CD4-positive, alpha-beta memory T cell (primary cell): ENCODE measurements around the gene CAMKMT. TPM values are rescaled to one million over a fixed set of nuclear protein-coding genes. Genes with fewer than 3 reads are reported as not detected.

Experiments used
- CTCF ChIA-PET: fragments of 350-600 bp; sonication (Branson Sonifier 250); formaldehyde crosslinking; loops from one replicate; lab custom pipeline; 2021; ENCODE audit warnings: inconsistent platforms; ENCODE audit not compliant: partially characterized antibody; lab: Charles Lee
- POLR2A ChIA-PET: fragments of 350-600 bp; sonication (Branson Sonifier 250); formaldehyde crosslinking; loops from one replicate; lab custom pipeline; 2021; ENCODE audit not compliant: partially characterized antibody; lab: Charles Lee
- DNase-seq, 5 donors: peaks; one replicate each; pipeline versions ENCODE4 v3.0.0 to v3.0.0-alpha.2; 2020 to 2022; ENCODE audit warnings: mixed read lengths in 1 of 5
- H3K27ac ChIP-seq: one replicate; pipeline ENCODE4 v1.7.0; 2013; ENCODE audit warnings: low read depth, low read length
- H3K27me3 ChIP-seq: 2 replicates; pipeline ENCODE4 v1.7.0; 2013; ENCODE audit warnings: mild to moderate bottlenecking, low read length, moderate library complexity; ENCODE audit not compliant: insufficient read depth
- H3K36me3 ChIP-seq: 2 replicates; pipeline ENCODE4 v1.7.0; 2013; ENCODE audit warnings: mild to moderate bottlenecking, low read length, moderate library complexity; ENCODE audit not compliant: insufficient read depth
- H3K4me1 ChIP-seq: 2 replicates; pipeline ENCODE4 v1.7.0; 2013; ENCODE audit warnings: mild to moderate bottlenecking, low read length, moderate library complexity; ENCODE audit not compliant: insufficient read depth
- H3K4me3 ChIP-seq, 2 donors: one replicate each; pipeline ENCODE4 v1.7.0; 2013; ENCODE audit warnings: low read length in 2 of 2, mild to moderate bottlenecking in 1 of 2
- H3K9me3 ChIP-seq, 2 donors: one replicate each; pipeline ENCODE4 v1.7.0; 2013; ENCODE audit warnings: low read length in 2 of 2, control low read depth in 1 of 2; ENCODE audit not compliant: control insufficient read depth in 1 of 2
- H3K27ac Mint-ChIP-seq, 7 donors: one replicate each; pipeline ENCODE4 v1.8.0; 2020 to 2021; ENCODE audit warnings: mixed read lengths in 7 of 7, mild to moderate bottlenecking in 6 of 7, inconsistent platforms in 3 of 7, moderate library complexity in 3 of 7
- H3K27me3 Mint-ChIP-seq, 2 donors: one replicate each; pipeline ENCODE4 v1.8.0; 2020 to 2021; ENCODE audit warnings: mixed read lengths in 2 of 2
- H3K36me3 Mint-ChIP-seq, 2 donors: one replicate each; pipeline ENCODE4 v1.8.0; 2020 to 2021; ENCODE audit warnings: mixed read lengths in 2 of 2, inconsistent platforms in 1 of 2, mild to moderate bottlenecking in 1 of 2
- H3K4me1 Mint-ChIP-seq, 4 donors: one replicate each; pipeline ENCODE4 v1.8.0; 2020 to 2021; ENCODE audit warnings: mixed read lengths in 4 of 4, mild to moderate bottlenecking in 1 of 4
- H3K4me3 Mint-ChIP-seq, 8 donors: one replicate each; pipeline ENCODE4 v1.8.0; 2020 to 2021; ENCODE audit warnings: mixed read lengths in 8 of 8, mild to moderate bottlenecking in 7 of 8, moderate library complexity in 6 of 8, inconsistent platforms in 3 of 8
- H3K9me3 Mint-ChIP-seq, 8 donors: one replicate each; pipeline ENCODE4 v1.8.0; 2020 to 2021; ENCODE audit warnings: mixed read lengths in 8 of 8, mild to moderate bottlenecking in 5 of 8, inconsistent platforms in 3 of 8, moderate library complexity in 1 of 8
- intact Hi-C: fragments of 100-400 bp; cut with micrococcal nuclease; formaldehyde crosslinking; loops from one replicate; pipeline ENCODE4 v1.15.1; 2023
- polyA plus RNA-seq, 2 donors: library from polyadenylated mRNA; unstranded; fragments of 300-500 nt; fragmentation: Illumina TruSeq; gene quantifications; one replicate each; pipeline ENCODE4 v1.2.3, GENCODE V29; 2021
- total RNA-seq, 2 experiments: library from RNA; stranded (reverse); gene quantifications; one replicate each; pipeline ENCODE4 v1.2.3, GENCODE V29; 2021

CAMKMT gene
- total and polyA plus RNA-seq, 4 experiments from 2014 or later = 9.3 to 19.7 (median 15.7) TPM

GRCh38 chr2:44470151-44470550 is 108.4 kb downstream of the CAMKMT start:
- Mint-ChIP-seq H3K9me3 (peaks cover 0 to 9% (median 0%) of the 10 kb centered on the region in 8 donors), H3K27me3 (no peaks in the 10 kb centered on the region), H3K4me3 (no peak overlapping the region), H3K36me3 (no peaks in the 10 kb centered on the region), H3K27ac (no peak overlapping the region), H3K4me1 (peaks cover 0 to 2% (median under 1%) of the 10 kb centered on the region in 4 donors)
- ChIA-PET CTCF (interaction anchor here (5.1 kb wide), 1 partner anchor 10 kb away, joined by 45 read pairs; no protein-coding TSS in a partner anchor), POLR2A (no interaction called here)
- Histone ChIP-seq H3K4me1 (no peaks in the 10 kb centered on the region), H3K9me3 (no peaks in the 10 kb centered on the region), H3K27me3 (no peaks in the 10 kb centered on the region), H3K36me3 (no peaks in the 10 kb centered on the region), H3K4me3 (no peak overlapping the region), H3K27ac (no peak overlapping the region)
- intact Hi-C loops = no loop called here
- DNase-seq = no peak

- peak overlapping the region in 1 of 7 donors; percentile 63 for H3K27ac Mint-ChIP-seq
- H3K27me3 ChIP-seq = no peaks in the 10 kb centered on the region
- no peak for DNase-seq
Measured at GRCh38 chr2:44477657-44478414, 116.1 kb downstream of the CAMKMT start.

GRCh38 chr2:44479127-44479887 is 117.6 kb downstream of the CAMKMT start:
- Mint-ChIP-seq H3K36me3 (no peaks in the 10 kb centered on the region), H3K27me3 (no peaks in the 10 kb centered on the region), H3K4me3 (no peak overlapping the region), H3K27ac (peak overlapping the region in 1 of 7 donors; percentile 8), H3K4me1 (peaks cover 4 to 8% (median 6%) of the 10 kb centered on the region in 4 donors), H3K9me3 (peaks cover 0 to 3% (median 0%) of the 10 kb centered on the region in 8 donors)
- ChIA-PET POLR2A (no interaction called here), CTCF (interaction anchor here (0.6 to 4.1 kb wide), 44 partner anchors 9 to 734 kb away, joined by 3 to 45 read pairs (median 5); partner anchors contain the start of gene CAMKMT)
- intact Hi-C loops = loop anchor here (1.0 to 5.0 kb wide), 4 partner anchors 87 to 476 kb away; no protein-coding TSS in a partner anchor
- peak; percentile 49 to 73 (median 64) for DNase-seq
- Histone ChIP-seq H3K27ac (no peak overlapping the region), H3K27me3 (no peaks in the 10 kb centered on the region), H3K4me3 (no peak overlapping the region), H3K9me3 (no peaks in the 10 kb centered on the region), H3K4me1 (no peaks in the 10 kb centered on the region), H3K36me3 (no peaks in the 10 kb centered on the region)

More at GRCh38 chr2:44477657-44478414, 116.1 kb downstream of the CAMKMT start:
- Mint-ChIP-seq H3K27me3 (no peaks in the 10 kb centered on the region), H3K4me1 (peaks cover 4 to 8% (median 6%) of the 10 kb centered on the region in 4 donors), H3K36me3 (no peaks in the 10 kb centered on the region), H3K4me3 (no peak overlapping the region), H3K9me3 (no peaks in the 10 kb centered on the region)
- ChIA-PET CTCF (interaction anchor here (0.6 to 4.1 kb wide), 12 partner anchors 7 to 480 kb away, joined by 3 to 45 read pairs (median 4); no protein-coding TSS in a partner anchor), POLR2A (interaction anchor here (1.2 kb wide), 1 partner anchor 116 kb away, joined by 4 read pairs; the partner anchor contains the start of genes CAMKMT and PREPL)
- H3K4me1 ChIP-seq = no peaks in the 10 kb centered on the region
- H3K27ac ChIP-seq = no peak overlapping the region
- no peaks in the 10 kb centered on the region for H3K36me3 ChIP-seq
- intact Hi-C loops = loop anchor here (5.0 kb wide), 1 partner anchor 86 kb away; no protein-coding TSS in a partner anchor
- no peak overlapping the region for H3K4me3 ChIP-seq
- H3K9me3 ChIP-seq = no peaks in the 10 kb centered on the region

GRCh38 chr2:44480068-44480467 is 118.3 kb downstream of the CAMKMT start:
- POLR2A ChIA-PET = no interaction called here
- no peak overlapping the region for H3K27ac Mint-ChIP-seq
- Histone ChIP-seq H3K4me3 (no peak overlapping the region), H3K9me3 (no peaks in the 10 kb centered on the region), H3K27ac (no peak overlapping the region), H3K27me3 (no peaks in the 10 kb centered on the region), H3K36me3 (no peaks in the 10 kb centered on the region), H3K4me1 (no peaks in the 10 kb centered on the region)
- H3K4me1 Mint-ChIP-seq = peaks cover 4 to 8% (median 5%) of the 10 kb centered on the region in 4 donors
- CTCF ChIA-PET = interaction anchor here (0.6 to 4.1 kb wide), 42 partner anchors 8 to 735 kb away, joined by 3 to 45 read pairs (median 5); partner anchors contain the start of gene CAMKMT
- peaks cover 0 to 5% of the 10 kb centered on the region in 2 donors for H3K36me3 Mint-ChIP-seq
- DNase-seq = no peak
- H3K27me3 Mint-ChIP-seq = no peaks in the 10 kb centered on the region
- peaks cover 0 to 3% (median 0%) of the 10 kb centered on the region in 8 donors for H3K9me3 Mint-ChIP-seq
- intact Hi-C loops = no loop called here
- no peak overlapping the region for H3K4me3 Mint-ChIP-seq

- no peak overlapping the region for H3K27ac ChIP-seq
- H3K4me1 Mint-ChIP-seq = no peaks in the 10 kb centered on the region
- no peak overlapping the region for H3K27ac Mint-ChIP-seq
- H3K27me3 Mint-ChIP-seq = no peaks in the 10 kb centered on the region
- intact Hi-C loops = no loop called here
- ChIA-PET POLR2A (no interaction called here), CTCF (interaction anchor here (0.8 kb wide), 1 partner anchor 10 kb away, joined by 3 read pairs; no protein-coding TSS in a partner anchor)
- H3K4me3 ChIP-seq = no peak overlapping the region
- H3K36me3 Mint-ChIP-seq = peaks cover 0 to 17% of the 10 kb centered on the region in 2 donors
- no peaks in the 10 kb centered on the region for H3K36me3 ChIP-seq
- DNase-seq = no peak
- H3K4me1 ChIP-seq = no peaks in the 10 kb centered on the region
- no peak overlapping the region for H3K4me3 Mint-ChIP-seq
- no peaks in the 10 kb centered on the region for H3K9me3 ChIP-seq
- no peaks in the 10 kb centered on the region for H3K27me3 ChIP-seq
- peaks cover 0 to 3% (median 0%) of the 10 kb centered on the region in 8 donors for H3K9me3 Mint-ChIP-seq
Measured at GRCh38 chr2:44487052-44487451, 125.3 kb downstream of the CAMKMT start.

- H3K27me3 Mint-ChIP-seq = no peaks in the 10 kb centered on the region
- no peaks in the 10 kb centered on the region for H3K4me1 Mint-ChIP-seq
- no peak overlapping the region for H3K27ac ChIP-seq
- no peak overlapping the region for H3K27ac Mint-ChIP-seq
- H3K4me3 ChIP-seq = no peak overlapping the region
- ChIA-PET CTCF (interaction anchor here (0.8 to 1.9 kb wide), 2 partner anchors 11 to 140 kb away, joined by 3 to 13 read pairs; no protein-coding TSS in a partner anchor), POLR2A (no interaction called here)
- H3K9me3 ChIP-seq = no peaks in the 10 kb centered on the region
- no peaks in the 10 kb centered on the region for H3K4me1 ChIP-seq
- DNase-seq = no peak
- no peak overlapping the region for H3K4me3 Mint-ChIP-seq
- no peaks in the 10 kb centered on the region for H3K9me3 Mint-ChIP-seq
- H3K36me3 Mint-ChIP-seq = peaks cover 0 to 12% of the 10 kb centered on the region in 2 donors
- no peaks in the 10 kb centered on the region for H3K36me3 ChIP-seq
- intact Hi-C loops = no loop called here
- no peaks in the 10 kb centered on the region for H3K27me3 ChIP-seq
Measured at GRCh38 chr2:44490726-44491125, 129.0 kb downstream of the CAMKMT start.
